ACC112 (cell line): Measurements from ENCODE around the gene ANKRD40CL.

Source experiments
- H2AFZ ChIP-seq: fragments of 200-600 bp; sonication (generic); one replicate; pipeline ENCODE4 v1.6.0; 2017; ENCODE audit warnings: antibody characterized with exemption, low read length; ENCODE audit not compliant: unreplicated experiment
- H3K27ac ChIP-seq: fragments of 200-600 bp; sonication (generic); 2 replicates; pipeline ENCODE4 v1.5.1; 2014; ENCODE audit warnings: low read depth, mild to moderate bottlenecking, antibody characterized with exemption, low read length, moderate library complexity
- H3K27me3 ChIP-seq: fragments of 200-600 bp; sonication (generic); 2 replicates; pipeline ENCODE4 v1.6.1; 2014; ENCODE audit warnings: mild to moderate bottlenecking, antibody characterized with exemption, low read length, moderate library complexity, mixed read lengths; ENCODE audit not compliant: insufficient read depth
- H3K36me3 ChIP-seq: fragments of 200-600 bp; sonication (generic); 2 replicates; pipeline ENCODE4 v1.6.1; 2016; ENCODE audit warnings: mild to moderate bottlenecking, antibody characterized with exemption, low read length, moderate library complexity, mixed read lengths; ENCODE audit not compliant: insufficient read depth
- H3K4me1 ChIP-seq: fragments of 200-600 bp; sonication (generic); one replicate; pipeline ENCODE4 v1.6.1; 2016; ENCODE audit warnings: low read length, mixed read lengths; ENCODE audit not compliant: insufficient read depth, unreplicated experiment, control insufficient read depth
- H3K4me3 ChIP-seq: fragments of 200-600 bp; sonication (generic); 2 replicates; pipeline ENCODE4 v1.5.1; 2014; ENCODE audit warnings: mild to moderate bottlenecking, low read depth, low read length
- H3K79me2 ChIP-seq: fragments of 200-600 bp; sonication (generic); one replicate; pipeline ENCODE4 v1.6.0; 2016; ENCODE audit warnings: low read length; ENCODE audit not compliant: control insufficient read depth, unreplicated experiment, insufficient read depth

The ANKRD40CL gene

GRCh38 chr17:50758989-50759544 lies 8.3 kb downstream of the ANKRD40CL start:
- no peaks in the 10 kb centered on the region for H3K79me2 ChIP-seq
- no peak overlapping the region for H2AFZ ChIP-seq
- H3K27ac ChIP-seq = no peak overlapping the region
- H3K27me3 ChIP-seq = no peaks in the 10 kb centered on the region
- H3K36me3 ChIP-seq = peaks cover 10% of the 10 kb centered on the region; the same call in 1 of the 2 replicates
- no peak overlapping the region for H3K4me3 ChIP-seq
- peaks cover 8% of the 10 kb centered on the region for H3K4me1 ChIP-seq

GRCh38 chr17:50758524-50758923 lies 8.8 kb downstream of the ANKRD40CL start:
- no peak overlapping the region for H3K4me3 ChIP-seq
- peaks cover 16% of the 10 kb centered on the region for H3K36me3 ChIP-seq
- peaks cover 3% of the 10 kb centered on the region for H3K4me1 ChIP-seq
- no peaks in the 10 kb centered on the region for H3K27me3 ChIP-seq
- no peak overlapping the region for H2AFZ ChIP-seq
- no peaks in the 10 kb centered on the region for H3K79me2 ChIP-seq
- H3K27ac ChIP-seq = no peak overlapping the region

- Histone ChIP-seq H3K27ac (no peak overlapping the region), H3K79me2 (no peaks in the 10 kb centered on the region), H3K36me3 (peaks cover 42% of the 10 kb centered on the region), H3K27me3 (no peaks in the 10 kb centered on the region), H3K4me3 (no peak overlapping the region), H3K4me1 (no peaks in the 10 kb centered on the region), H2AFZ (no peak overlapping the region)
These were observed 12.8 kb downstream of the ANKRD40CL start for GRCh38 chr17:50754521-50754920.

GRCh38 chr17:50749245-50749644 lies 18.1 kb downstream of the ANKRD40CL start:
- Histone ChIP-seq H3K4me1 (no peaks in the 10 kb centered on the region), H3K79me2 (no peaks in the 10 kb centered on the region), H3K36me3 (peaks cover 78% of the 10 kb centered on the region), H3K27ac (no peak overlapping the region), H3K27me3 (no peaks in the 10 kb centered on the region), H2AFZ (no peak overlapping the region), H3K4me3 (no peak overlapping the region)

GRCh38 chr17:50745631-50746030 lies 21.7 kb downstream of the ANKRD40CL start:
- Histone ChIP-seq H3K27ac (no peak overlapping the region), H2AFZ (no peak overlapping the region), H3K4me3 (no peak overlapping the region), H3K27me3 (no peaks in the 10 kb centered on the region), H3K36me3 (peaks cover 85% of the 10 kb centered on the region), H3K79me2 (peaks cover 11% of the 10 kb centered on the region), H3K4me1 (no peaks in the 10 kb centered on the region)

GRCh38 chr17:50739098-50739497 lies 28.2 kb downstream of the ANKRD40CL start:
- no peaks in the 10 kb centered on the region for H3K27me3 ChIP-seq
- H2AFZ ChIP-seq = no peak overlapping the region
- peaks cover 45% of the 10 kb centered on the region for H3K36me3 ChIP-seq
- peaks cover 69% of the 10 kb centered on the region for H3K79me2 ChIP-seq
- H3K4me1 ChIP-seq = no peaks in the 10 kb centered on the region
- H3K27ac ChIP-seq = no peak overlapping the region
- no peak overlapping the region for H3K4me3 ChIP-seq

- H3K79me2 ChIP-seq = peaks cover 84% of the 10 kb centered on the region
- no peak overlapping the region for H3K27ac ChIP-seq
- H3K27me3 ChIP-seq = no peaks in the 10 kb centered on the region
- no peak overlapping the region for H2AFZ ChIP-seq
- no peaks in the 10 kb centered on the region for H3K4me1 ChIP-seq
- no peak overlapping the region for H3K4me3 ChIP-seq
- H3K36me3 ChIP-seq = peaks cover 31% of the 10 kb centered on the region
These were observed 30.1 kb downstream of the ANKRD40CL start for GRCh38 chr17:50737118-50737698.

- H3K4me3 ChIP-seq = no peak overlapping the region
- no peaks in the 10 kb centered on the region for H3K27me3 ChIP-seq
- no peak overlapping the region for H2AFZ ChIP-seq
- H3K4me1 ChIP-seq = peaks cover 3% of the 10 kb centered on the region
- H3K27ac ChIP-seq = no peak overlapping the region
- peaks cover 15% of the 10 kb centered on the region for H3K36me3 ChIP-seq
- peaks cover 92% of the 10 kb centered on the region for H3K79me2 ChIP-seq
These were observed 32.0 kb downstream of the ANKRD40CL start for GRCh38 chr17:50735287-50735686.

GRCh38 chr17:50731575-50732460 lies 35.5 kb downstream of the ANKRD40CL start:
- peaks cover 94% of the 10 kb centered on the region for H3K79me2 ChIP-seq
- no peaks in the 10 kb centered on the region for H3K36me3 ChIP-seq
- no peak overlapping the region for H3K4me3 ChIP-seq
- H3K27me3 ChIP-seq = no peaks in the 10 kb centered on the region
- no peak overlapping the region for H3K27ac ChIP-seq
- H3K4me1 ChIP-seq = peaks cover 6% of the 10 kb centered on the region
- no peak overlapping the region for H2AFZ ChIP-seq

GRCh38 chr17:50728881-50729765 lies 38.2 kb downstream of the ANKRD40CL start:
- Histone ChIP-seq H3K4me3 (no peak overlapping the region), H2AFZ (no peak overlapping the region), H3K4me1 (peaks cover 11% of the 10 kb centered on the region), H3K36me3 (no peaks in the 10 kb centered on the region), H3K27ac (no peak overlapping the region), H3K79me2 (peaks cover 94% of the 10 kb centered on the region), H3K27me3 (no peaks in the 10 kb centered on the region)
